IMR-90 (cell line): ENCODE data around the gene NMRK1. TPM values are rescaled to one million over a fixed set of nuclear protein-coding genes. Genes with fewer than 3 reads are reported as not detected.

Experiments
- ATAC-seq: fragments of 200-7000 bp; cut with Tn5 transposase; 2 replicates; pipeline ENCODE4 v1.9.1; 2020; ENCODE audit warnings: low read depth, mild to moderate bottlenecking, moderate library complexity
- BruUV-seq: library from RNA; stranded (reverse); fragments of 400-500 nt; replicated peaks from 2 replicates; lab custom pipeline; 2021; lab: Mats Ljungman, UMichigan
- CTCF ChIA-PET: fragments of 300-600 bp; formaldehyde crosslinking; extraction: SDS; loops from one replicate; lab custom pipeline; 2021; ENCODE audit warnings: antibody characterized with exemption; lab: Yijun Ruan, JAX
- POLR2A ChIA-PET: fragments of 300-600 bp; sonication (Branson Sonifier 250); formaldehyde crosslinking; loops from one replicate; lab custom pipeline; 2022; ENCODE audit warnings: antibody characterized with exemption; ENCODE audit not compliant: unreplicated experiment; lab: Charles Lee
- DNase-seq: peaks from one replicate; pipeline ENCODE4 v3.0.0; 2013
- H2AFZ ChIP-seq: replicated peaks from 2 replicates; pipeline ENCODE3; 2013; ENCODE audit warnings: low read length, mild to moderate bottlenecking; ENCODE audit not compliant: poor library complexity
- H2AK5ac ChIP-seq: 2 replicates; pipeline ENCODE4 v1.6.1; 2013; ENCODE audit warnings: low read depth, low read length, inconsistent platforms
- H2AK9ac ChIP-seq: replicated peaks from 2 replicates; pipeline ENCODE3; 2013; ENCODE audit warnings: mild to moderate bottlenecking, low read depth, low read length, moderate library complexity; ENCODE audit not compliant: poor library complexity
- H2BK120ac ChIP-seq: 2 replicates; pipeline ENCODE4 v1.6.1; 2013; ENCODE audit warnings: low read depth, low read length, inconsistent platforms
- H2BK15ac ChIP-seq: 3 replicates; pipeline ENCODE4 v1.6.1; 2013; ENCODE audit warnings: low read depth, low read length, inconsistent platforms
- H2BK20ac ChIP-seq: 2 replicates; pipeline ENCODE4 v1.6.1; 2013; ENCODE audit warnings: low read depth, mild to moderate bottlenecking, inconsistent platforms, low read length, moderate library complexity
- H2BK5ac ChIP-seq: 2 replicates; pipeline ENCODE4 v1.6.1; 2013; ENCODE audit warnings: mild to moderate bottlenecking, low read depth, low read length, inconsistent platforms; ENCODE audit not compliant: poor library complexity, severe bottlenecking
- H3K14ac ChIP-seq: replicated peaks from 2 replicates; pipeline ENCODE4 v1.6.1; 2013; ENCODE audit warnings: low read depth, low read length, inconsistent platforms
- H3K18ac ChIP-seq: 2 replicates; pipeline ENCODE4 v1.6.1; 2013; ENCODE audit warnings: low read depth, low read length, control low read depth
- H3K23ac ChIP-seq: 2 replicates; pipeline ENCODE4 v1.6.1; 2013; ENCODE audit warnings: low read depth, low read length, inconsistent platforms
- H3K27ac ChIP-seq: 2 replicates; pipeline ENCODE4 v1.5.1; 2013; ENCODE audit warnings: mild to moderate bottlenecking, control low read depth, low read length; ENCODE audit not compliant: insufficient read depth
- H3K27me3 ChIP-seq: 2 replicates; pipeline ENCODE4 v1.6.1; 2013; ENCODE audit warnings: low read length; ENCODE audit not compliant: control insufficient read depth, insufficient read depth
- H3K36me3 ChIP-seq: 2 replicates; pipeline ENCODE4 v1.6.1; 2013; ENCODE audit warnings: low read length, mixed read lengths; ENCODE audit not compliant: control insufficient read depth, insufficient read depth
- H3K4ac ChIP-seq: 2 replicates; pipeline ENCODE4 v1.6.1; 2013; ENCODE audit warnings: low read depth, low read length, inconsistent platforms
- H3K4me1 ChIP-seq: 2 replicates; pipeline ENCODE4 v1.6.1; 2013; ENCODE audit warnings: low read length, mixed read lengths; ENCODE audit not compliant: control insufficient read depth, insufficient read depth
- H3K4me2 ChIP-seq: 2 replicates; pipeline ENCODE4 v1.6.1; 2013; ENCODE audit warnings: low read depth, mild to moderate bottlenecking, control low read depth, low read length, moderate library complexity
- H3K4me3 ChIP-seq: 2 replicates; pipeline ENCODE4 v1.5.1; 2013; ENCODE audit warnings: low read depth, mild to moderate bottlenecking, control low read depth, low read length, moderate library complexity; ENCODE audit not compliant: insufficient read depth
- H3K56ac ChIP-seq: 2 replicates; pipeline ENCODE4 v1.6.1; 2013; ENCODE audit warnings: low read length, inconsistent platforms; ENCODE audit not compliant: insufficient read depth; ENCODE audit errors: extremely low read depth
- H3K79me1 ChIP-seq, 2 experiments: 2 replicates each; pipeline ENCODE4 v1.6.1; 2013; ENCODE audit warnings: low read length in 2 of 2, inconsistent platforms in 1 of 2, low read depth in 1 of 2
- H3K9ac ChIP-seq: 2 replicates; pipeline ENCODE4 v1.6.1; 2013; ENCODE audit warnings: low read depth, low read length, control low read depth
- H3K9me1 ChIP-seq: 2 replicates; pipeline ENCODE4 v1.6.1; 2013; ENCODE audit warnings: low read length, inconsistent platforms; ENCODE audit not compliant: insufficient read depth
- H3K9me3 ChIP-seq: 2 replicates; pipeline ENCODE4 v1.6.1; 2013; ENCODE audit warnings: low read length; ENCODE audit not compliant: control insufficient read depth, insufficient read depth
- H4K20me1 ChIP-seq: 2 replicates; pipeline ENCODE4 v1.6.1; 2013; ENCODE audit warnings: low read length, inconsistent platforms; ENCODE audit not compliant: insufficient read depth
- H4K5ac ChIP-seq: 2 replicates; pipeline ENCODE4 v1.6.1; 2013; ENCODE audit warnings: mild to moderate bottlenecking, low read depth, low read length, control low read depth
- H4K8ac ChIP-seq, 2 experiments: 2 replicates each; pipeline ENCODE4 v1.6.1; 2013; ENCODE audit warnings: low read depth in 2 of 2, low read length in 2 of 2, control low read depth in 1 of 2, inconsistent platforms in 1 of 2
- H4K91ac ChIP-seq: 2 replicates; pipeline ENCODE4 v1.6.1; 2013; ENCODE audit warnings: low read depth, low read length, inconsistent platforms; ENCODE audit not compliant: insufficient read depth
- CTCF ChIP-seq: conservative IDR thresholded peaks from 2 replicates; pipeline ENCODE4 v1.5.1; 2012; ENCODE audit warnings: mild to moderate bottlenecking, low read depth, low read length, improper control_type of control experiment
- FOS ChIP-seq: fragments of 150-350 bp; IDR thresholded peaks from 2 replicates; pipeline ENCODE4 v1.6.1; 2016; ENCODE audit warnings: low read depth, low read length
- MAFK ChIP-seq: IDR thresholded peaks from 2 replicates; pipeline ENCODE4 v1.6.1; 2012; ENCODE audit warnings: low read depth, low read length, improper control_type of control experiment
- MAZ ChIP-seq: IDR thresholded peaks from 2 replicates; pipeline ENCODE4 v1.6.1; 2012; ENCODE audit warnings: low read depth, mild to moderate bottlenecking, low read length, improper control_type of control experiment, moderate library complexity, borderline replicate concordance
- RAD21 ChIP-seq: IDR thresholded peaks from 2 replicates; pipeline ENCODE4 v1.6.1; 2012; ENCODE audit warnings: low read length, improper control_type of control experiment
- RFX5 ChIP-seq: IDR thresholded peaks from 2 replicates; pipeline ENCODE4 v1.8.0; 2012; ENCODE audit warnings: low read depth, mild to moderate bottlenecking, low read length, moderate library complexity
- WGBS, 2 experiments: methylation state at CpG; one replicate each; pipeline versions ENCODE4 v1.1.5 to v1.1.7; 2013; ENCODE audit warnings: missing lambda C conversion rate in 2 of 2; ENCODE audit not compliant: insufficient read length in 1 of 2; ENCODE audit errors: extremely low coverage in 2 of 2; 5-methylcytosine and 5-hydroxymethylcytosine counted together
- dilution Hi-C: fragments of 300-500 bp; cut with HindIII; formaldehyde crosslinking; loops from one replicate; pipeline ENCODE4 v1.14.3; 2018; ENCODE audit warnings: low sequenced_read_pairs; ENCODE audit not compliant: unreplicated experiment
- in situ Hi-C: fragments of 300-500 bp; cut with MboI; formaldehyde crosslinking; loops from 3 replicates; pipeline ENCODE4 v1.14.3; 2019; ENCODE audit warnings: low sequenced_read_pairs, inconsistent platforms, mixed read lengths
- intact Hi-C: fragments of 100-400 bp; cut with micrococcal nuclease; formaldehyde crosslinking; loops from 2 replicates; pipeline ENCODE4 v1.10.0; 2022
- polyA plus RNA-seq, 3 experiments: library from polyadenylated mRNA; depleted of rRNA; stranded (reverse); fragments of >200 nt; gene quantifications; 2 replicates each; pipeline ENCODE4 v1.2.3, GENCODE V29; 2012; ENCODE audit warnings: low replicate concordance in 1 of 3
- total RNA-seq: library from RNA; depleted of rRNA; stranded (reverse); fragments of >200 nt; gene quantifications from 2 replicates; pipeline ENCODE4 v1.2.3, GENCODE V29; 2012

NMRK1 gene
- total and polyA plus RNA-seq, 2 of the 4 experiments (the other 2 are of a cell fraction): 5.7 to 5.9 TPM

- POLR2A ChIA-PET: no interaction called here
- H3K14ac ChIP-seq: no peak overlapping the region
- no peaks in the 10 kb centered on the region for H3K27me3 ChIP-seq
- TF ChIP-seq MAFK: no peak
- TF ChIP-seq CTCF: no peak
- no peak for TF ChIP-seq MAZ
- TF ChIP-seq FOS: no peak
- TF ChIP-seq RFX5: no peak
- no peak for TF ChIP-seq RAD21
- no peaks in the 10 kb centered on the region for H3K9me1 ChIP-seq
- H4K5ac ChIP-seq: no peak overlapping the region
- H3K9ac ChIP-seq: no peak overlapping the region
- H2AFZ ChIP-seq: no peak overlapping the region
- BruUV-seq: no TSS peak
- H4K20me1 ChIP-seq: no peaks in the 10 kb centered on the region
- H2AK5ac ChIP-seq: no peak overlapping the region
- no peak overlapping the region for H2BK120ac ChIP-seq
- no CpG with 5 or more reads among the region's 1 CpG for WGBS, 2 experiments
- no peak overlapping the region for H4K91ac ChIP-seq
- H3K79me1 ChIP-seq: no peaks in the 10 kb centered on the region
- CTCF ChIA-PET: interaction anchor here (0.9 kb wide), 1 partner anchor 15 kb away, joined by 4 read pairs; no protein-coding TSS in a partner anchor
- no peak overlapping the region for H2BK5ac ChIP-seq
- no peaks in the 10 kb centered on the region for H3K36me3 ChIP-seq
- H3K4me1 ChIP-seq: peaks cover 2% of the 10 kb centered on the region; the same call in 1 of the 2 replicates
- dilution Hi-C loops (no loop called here), in situ Hi-C loops (no loop called here), intact Hi-C loops (no loop called here)
- H3K4ac ChIP-seq: no peak overlapping the region
- no peak overlapping the region for H3K27ac ChIP-seq
- no peak overlapping the region for H4K8ac ChIP-seq
- no peak overlapping the region for H3K23ac ChIP-seq
- H3K9me3 ChIP-seq: peaks cover 9% of the 10 kb centered on the region
- H3K56ac ChIP-seq: no peak overlapping the region
- DNase-seq: no peak
- no peak overlapping the region for H3K4me2 ChIP-seq
- no peak overlapping the region for H3K18ac ChIP-seq
- no peak overlapping the region for H2BK20ac ChIP-seq
- ATAC-seq: no peak
- no peak overlapping the region for H3K4me3 ChIP-seq
- H2BK15ac ChIP-seq: no peak overlapping the region
- no peak overlapping the region for H2AK9ac ChIP-seq
Observed at GRCh38 chr9:75053869-75054268, 34.1 kb downstream of the NMRK1 start.
